Stimulated activated naive CD8-positive, alpha-beta T cell treated with anti-CD3 and anti-CD28 coated beads, Interleukin-15, Interleukin-2, amounts not matched to agents 100 ng/mL and 50 ng/mL, for 24 hours (primary cell): ENCODE results near the gene TRMO.
A peak's percentile ranks its signal among the peaks of the same experiment; 100 is the strongest.

ENCODE experiments used
- H3K27ac Mint-ChIP-seq: one replicate; pipeline ENCODE4 v1.8.0; 2021; ENCODE audit warnings: mild to moderate bottlenecking, mixed read lengths
- H3K27me3 Mint-ChIP-seq: one replicate; pipeline ENCODE4 v1.8.0; 2021; ENCODE audit warnings: mixed read lengths
- H3K36me3 Mint-ChIP-seq: one replicate; pipeline ENCODE4 v1.8.0; 2021; ENCODE audit warnings: low read depth, mixed read lengths
- H3K4me1 Mint-ChIP-seq: one replicate; pipeline ENCODE4 v1.8.0; 2021; ENCODE audit warnings: low read depth, mixed read lengths
- H3K4me3 Mint-ChIP-seq: one replicate; pipeline ENCODE4 v1.8.0; 2021; ENCODE audit warnings: mild to moderate bottlenecking, mixed read lengths
- H3K9me3 Mint-ChIP-seq: one replicate; pipeline ENCODE4 v1.8.0; 2021; ENCODE audit warnings: mixed read lengths

Gene TRMO

DNA sequence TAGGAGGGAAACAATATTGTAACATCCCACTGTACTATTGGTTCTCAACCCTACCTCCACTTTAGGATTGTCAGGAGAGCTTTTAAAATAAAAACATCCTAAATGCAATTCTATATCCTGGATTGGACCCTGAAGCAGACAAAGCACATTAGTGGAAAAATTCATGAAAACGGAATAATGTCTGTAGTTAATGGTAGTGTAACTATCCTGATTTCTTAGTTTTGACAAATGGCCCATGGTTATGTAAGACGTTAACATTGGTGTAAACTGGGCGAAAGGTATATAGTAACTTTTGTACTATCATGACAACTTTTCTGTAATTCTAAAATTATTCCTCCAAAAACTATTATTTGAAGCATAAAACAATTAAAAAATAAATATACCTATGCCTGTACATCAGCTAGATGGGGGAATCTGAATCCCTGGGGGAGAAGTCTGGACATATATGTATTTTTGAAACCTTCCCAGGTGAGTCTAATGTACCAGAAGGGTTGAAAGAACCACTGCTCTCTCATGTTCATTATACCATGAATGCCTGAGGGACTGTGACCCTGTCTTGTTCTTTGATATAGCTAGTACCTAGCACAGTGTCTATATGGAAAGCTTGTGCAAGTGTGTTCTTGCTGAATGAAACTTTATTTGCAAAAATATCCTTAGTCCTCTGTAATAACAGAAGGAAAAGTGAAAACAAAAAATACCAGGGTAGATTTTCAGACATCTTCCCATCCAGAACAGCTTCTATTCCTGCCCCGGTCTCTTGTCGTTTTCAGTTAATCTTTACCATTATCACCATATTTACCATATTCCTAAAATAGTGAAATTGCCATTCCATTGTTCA is 3.4 kb upstream of the TRMO start:
- peaks cover 9% of the 10 kb centered on the region for H3K36me3 Mint-ChIP-seq
- peaks cover 45% of the 10 kb centered on the region for H3K4me1 Mint-ChIP-seq
- no peaks in the 10 kb centered on the region for H3K9me3 Mint-ChIP-seq
- H3K4me3 Mint-ChIP-seq: no peak overlapping the region
- H3K27me3 Mint-ChIP-seq: peaks cover 5% of the 10 kb centered on the region
- H3K27ac Mint-ChIP-seq: no peak overlapping the region

DNA sequence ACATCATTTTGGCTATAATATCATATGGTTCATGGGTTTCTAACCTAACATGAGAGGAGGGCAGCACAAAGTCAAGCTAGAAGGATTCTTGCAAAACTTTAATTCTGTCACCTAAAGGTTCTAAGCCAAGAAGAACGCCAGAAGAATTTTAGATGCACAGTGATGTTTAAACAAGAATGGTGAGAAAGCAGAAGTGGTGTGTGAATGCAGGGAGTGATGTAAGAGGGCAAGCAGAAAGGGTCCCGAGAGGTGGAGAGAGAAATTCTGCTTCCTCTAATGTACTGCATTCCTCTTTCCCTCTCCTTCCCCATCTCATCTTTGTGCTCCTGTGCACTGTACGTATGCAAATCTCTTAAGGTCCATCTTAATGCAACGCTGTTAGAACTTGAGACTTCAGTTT is 2.1 kb upstream of the TRMO start:
- Mint-ChIP-seq H3K36me3 (peaks cover 9% of the 10 kb centered on the region), H3K4me3 (no peak overlapping the region), H3K27ac (no peak overlapping the region), H3K27me3 (peaks cover 5% of the 10 kb centered on the region), H3K9me3 (no peaks in the 10 kb centered on the region), H3K4me1 (peaks cover 49% of the 10 kb centered on the region)

DNA sequence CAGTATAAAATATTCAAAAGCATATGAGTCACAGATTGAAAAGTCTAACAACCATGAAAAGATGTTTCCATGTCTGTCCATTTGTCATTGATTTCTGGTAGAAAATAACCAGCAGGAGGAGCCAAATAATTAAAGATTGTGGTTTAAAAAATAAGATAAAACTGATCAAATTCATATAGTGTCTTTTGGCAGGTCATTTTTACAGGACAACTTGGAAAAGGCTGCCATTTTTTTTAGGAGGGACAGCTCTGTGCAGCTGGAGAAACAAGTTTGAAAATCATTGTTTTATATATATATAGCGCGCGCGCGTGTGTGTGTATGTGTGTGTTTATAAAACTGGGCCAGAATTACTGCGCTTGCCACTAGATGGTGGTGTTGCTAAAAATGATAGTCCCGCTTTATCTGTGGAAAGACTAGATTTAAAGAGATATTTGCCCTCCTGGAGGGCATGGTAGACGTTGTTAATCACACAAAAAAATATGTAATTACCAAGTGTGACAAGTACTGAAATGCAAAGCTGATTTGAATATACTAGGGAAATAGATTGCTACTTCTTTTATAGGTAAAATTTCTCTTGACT is 1.3 kb upstream of the TRMO start:
- Mint-ChIP-seq H3K36me3 (peaks cover 12% of the 10 kb centered on the region), H3K4me3 (peak overlapping the region; percentile 90), H3K27ac (peak overlapping the region; percentile 99), H3K27me3 (peaks cover 5% of the 10 kb centered on the region), H3K9me3 (no peaks in the 10 kb centered on the region), H3K4me1 (peaks cover 50% of the 10 kb centered on the region)

DNA sequence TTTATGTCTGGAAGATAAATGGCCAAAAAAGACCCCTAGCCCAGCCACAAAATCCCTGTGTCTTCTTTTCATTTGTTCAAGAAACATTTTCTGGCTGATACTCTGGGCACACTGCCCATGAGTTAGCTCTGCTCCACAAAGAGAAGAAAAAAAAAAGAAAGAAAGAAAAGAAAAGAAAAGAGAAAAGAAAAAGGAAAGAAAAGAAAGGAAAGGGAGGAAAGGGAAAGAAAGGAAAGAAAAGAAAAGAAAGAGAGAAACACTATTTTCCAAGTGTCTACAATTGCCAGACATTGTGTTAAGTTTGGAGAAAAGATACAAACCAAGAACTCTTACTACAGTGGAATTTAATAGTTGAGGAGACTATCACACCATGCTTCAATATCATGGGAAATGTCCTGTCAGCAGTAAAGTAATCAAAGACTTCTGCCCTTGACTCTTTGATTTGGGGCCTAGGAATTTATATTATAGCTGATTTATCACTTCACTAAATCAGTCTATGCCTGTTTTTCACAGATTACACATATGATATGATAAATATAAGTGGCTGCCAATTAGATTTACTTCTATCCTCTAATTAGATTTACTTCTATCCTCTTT is 3.0 kb downstream of the TRMO start:
- Mint-ChIP-seq H3K27ac (peak overlapping the region; percentile 99), H3K36me3 (peaks cover 37% of the 10 kb centered on the region), H3K4me1 (peaks cover 68% of the 10 kb centered on the region), H3K27me3 (peaks cover 5% of the 10 kb centered on the region), H3K9me3 (no peaks in the 10 kb centered on the region), H3K4me3 (peak overlapping the region; percentile 79)

DNA sequence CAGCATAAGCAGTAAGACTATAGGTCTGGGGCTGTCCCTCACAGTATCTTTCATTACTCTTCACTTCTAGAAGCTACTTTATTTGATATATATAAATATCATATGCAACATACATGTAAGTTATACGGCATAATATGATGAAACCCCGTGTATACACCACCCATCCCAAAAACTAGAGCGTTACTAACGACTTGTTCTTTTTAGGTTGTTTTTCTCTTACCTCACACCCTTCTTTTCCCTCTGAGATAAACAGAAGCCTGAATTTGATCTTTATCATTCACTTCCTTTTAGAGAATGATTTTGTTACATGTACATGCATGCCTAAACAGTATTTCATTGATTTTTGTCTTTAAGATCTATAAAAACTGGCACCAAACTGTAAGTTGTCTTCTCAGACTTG is 3.7 kb downstream of the TRMO start:
- Mint-ChIP-seq H3K4me1 (peaks cover 61% of the 10 kb centered on the region), H3K36me3 (peaks cover 44% of the 10 kb centered on the region), H3K9me3 (no peaks in the 10 kb centered on the region), H3K27ac (peak overlapping the region; percentile 99), H3K4me3 (peak overlapping the region; percentile 79), H3K27me3 (peaks cover 5% of the 10 kb centered on the region)

DNA sequence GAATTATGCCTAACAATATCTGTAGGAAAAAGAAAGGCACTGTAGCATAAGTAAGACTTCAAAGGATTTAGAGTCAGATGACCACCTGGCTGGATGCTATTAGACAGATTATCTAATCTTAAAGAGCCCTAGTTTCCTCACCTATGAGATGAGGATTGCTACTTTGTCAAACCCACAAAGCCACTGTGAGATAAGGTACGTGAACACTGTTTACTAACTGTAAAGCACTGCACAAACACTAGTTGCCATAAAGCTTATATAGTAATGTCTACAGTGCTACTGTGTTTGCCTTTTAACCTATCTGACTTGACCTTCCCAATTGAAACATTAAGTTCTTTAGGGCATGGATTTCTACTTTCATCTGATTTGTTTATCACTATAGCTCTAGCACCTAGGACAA is 10.3 kb downstream of the TRMO start:
- H3K4me1 Mint-ChIP-seq: peaks cover 43% of the 10 kb centered on the region
- H3K27ac Mint-ChIP-seq: no peak overlapping the region
- H3K4me3 Mint-ChIP-seq: no peak overlapping the region
- H3K27me3 Mint-ChIP-seq: no peaks in the 10 kb centered on the region
- H3K9me3 Mint-ChIP-seq: no peaks in the 10 kb centered on the region
- H3K36me3 Mint-ChIP-seq: peaks cover 80% of the 10 kb centered on the region

DNA sequence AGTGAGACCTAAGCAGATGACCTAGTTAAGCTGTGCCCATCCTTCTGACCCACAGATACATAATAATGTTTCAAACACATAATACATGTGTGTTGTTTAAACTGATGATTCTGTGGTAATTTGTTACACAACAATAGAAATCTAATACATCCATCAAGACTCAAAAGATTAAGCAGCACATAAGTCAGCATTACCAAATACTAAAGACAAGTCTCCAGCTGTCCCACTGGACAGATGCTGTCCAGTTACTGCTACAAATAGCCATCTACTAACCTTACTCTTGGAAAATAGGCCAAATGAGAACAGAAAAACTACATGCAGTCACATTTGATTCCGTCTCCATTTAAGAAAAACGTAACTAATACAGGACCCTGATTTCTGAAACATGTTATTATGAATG is 10.8 kb downstream of the TRMO start:
- peaks cover 45% of the 10 kb centered on the region for H3K4me1 Mint-ChIP-seq
- no peak overlapping the region for H3K27ac Mint-ChIP-seq
- no peak overlapping the region for H3K4me3 Mint-ChIP-seq
- no peaks in the 10 kb centered on the region for H3K9me3 Mint-ChIP-seq
- peaks cover 77% of the 10 kb centered on the region for H3K36me3 Mint-ChIP-seq
- no peaks in the 10 kb centered on the region for H3K27me3 Mint-ChIP-seq

DNA sequence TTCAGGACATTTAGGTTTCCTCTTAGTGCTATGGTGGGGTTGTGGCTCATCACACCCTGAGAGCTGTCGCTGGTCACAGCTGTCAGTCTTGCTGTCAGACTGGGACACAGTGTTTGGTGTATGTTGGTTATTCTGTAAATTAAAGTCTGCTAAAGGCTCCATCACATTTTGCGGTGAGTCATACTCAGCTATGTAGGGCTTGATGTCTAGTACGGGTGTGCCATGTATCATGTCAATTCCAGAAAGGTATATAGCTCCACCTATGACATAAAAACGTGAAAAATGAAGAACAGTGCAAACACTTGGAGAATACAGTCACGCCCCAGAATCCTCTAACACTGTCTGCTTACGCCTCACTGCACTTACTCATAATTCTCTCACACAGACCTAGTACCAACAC is 11.9 kb downstream of the TRMO start:
- Mint-ChIP-seq H3K36me3 (peaks cover 74% of the 10 kb centered on the region), H3K27ac (no peak overlapping the region), H3K4me1 (peaks cover 56% of the 10 kb centered on the region), H3K4me3 (no peak overlapping the region), H3K27me3 (no peaks in the 10 kb centered on the region), H3K9me3 (no peaks in the 10 kb centered on the region)

DNA sequence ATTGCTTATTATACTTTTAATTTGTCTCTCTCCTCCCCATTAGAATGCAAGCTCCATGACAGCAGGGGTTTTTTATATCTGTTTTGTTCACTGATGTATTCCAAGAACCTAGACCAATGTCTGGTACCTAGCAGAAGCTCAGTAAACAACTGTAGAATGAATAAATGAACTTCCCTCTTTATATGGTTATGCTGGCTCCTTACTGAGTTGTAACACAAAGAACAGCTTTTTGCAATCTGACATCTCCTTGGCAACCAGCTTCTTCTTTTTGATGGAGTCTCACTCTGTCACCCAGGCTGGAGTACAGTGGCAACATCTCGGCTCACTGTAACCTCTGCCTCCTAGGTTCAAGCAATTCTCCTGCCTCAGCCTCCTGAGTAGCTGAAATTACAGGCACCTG is 13.6 kb downstream of the TRMO start:
- peaks cover 63% of the 10 kb centered on the region for H3K36me3 Mint-ChIP-seq
- no peaks in the 10 kb centered on the region for H3K27me3 Mint-ChIP-seq
- H3K9me3 Mint-ChIP-seq: no peaks in the 10 kb centered on the region
- no peak overlapping the region for H3K4me3 Mint-ChIP-seq
- no peak overlapping the region for H3K27ac Mint-ChIP-seq
- peaks cover 62% of the 10 kb centered on the region for H3K4me1 Mint-ChIP-seq

DNA sequence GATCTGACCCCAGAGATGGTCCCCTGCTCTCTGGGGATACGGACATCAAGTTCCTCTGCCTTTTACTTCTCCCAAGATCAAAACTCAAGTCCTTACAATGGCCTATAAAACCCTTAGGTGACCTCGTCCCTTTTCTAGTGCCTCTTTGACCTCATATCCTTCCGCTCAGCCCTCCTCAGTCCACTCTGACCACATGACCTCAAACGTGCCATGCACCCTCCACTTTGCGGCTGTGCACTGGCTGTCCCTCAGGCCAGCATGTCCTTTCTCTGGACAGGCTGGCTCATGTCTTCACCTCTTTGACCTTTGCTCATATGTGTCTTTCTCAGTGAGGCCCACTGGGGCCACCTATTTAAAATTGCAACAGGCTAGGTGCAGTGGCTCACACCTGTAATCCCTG is 14.7 kb downstream of the TRMO start:
- H3K27me3 Mint-ChIP-seq: no peaks in the 10 kb centered on the region
- H3K4me3 Mint-ChIP-seq: peak overlapping the region; percentile 6
- H3K4me1 Mint-ChIP-seq: peaks cover 73% of the 10 kb centered on the region
- H3K36me3 Mint-ChIP-seq: peaks cover 57% of the 10 kb centered on the region
- H3K27ac Mint-ChIP-seq: peak overlapping the region; percentile 87
- no peaks in the 10 kb centered on the region for H3K9me3 Mint-ChIP-seq

DNA sequence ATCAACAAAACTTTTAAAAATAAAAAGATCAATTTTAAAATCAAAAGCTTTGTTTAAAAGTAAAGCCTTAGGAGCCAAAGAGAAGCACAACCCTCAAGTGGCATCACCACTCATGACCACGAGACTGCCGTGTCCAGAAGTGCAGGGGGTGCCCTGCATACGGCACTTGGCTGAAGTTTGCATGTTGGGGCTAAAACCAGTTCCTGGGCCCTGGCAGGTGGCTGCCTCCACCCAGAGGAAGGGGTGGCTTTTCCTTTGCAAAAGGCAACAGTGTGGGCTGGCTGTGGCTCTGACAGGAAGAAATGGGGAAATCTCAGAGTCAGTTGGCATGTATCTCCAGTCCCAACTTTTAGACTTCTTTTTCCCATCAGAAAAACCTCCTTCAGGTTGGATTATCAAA is 15.3 kb downstream of the TRMO start:
- Mint-ChIP-seq H3K4me1 (peaks cover 77% of the 10 kb centered on the region), H3K9me3 (no peaks in the 10 kb centered on the region), H3K4me3 (no peak overlapping the region), H3K27me3 (no peaks in the 10 kb centered on the region), H3K36me3 (peaks cover 51% of the 10 kb centered on the region), H3K27ac (peak overlapping the region; percentile 87)

DNA sequence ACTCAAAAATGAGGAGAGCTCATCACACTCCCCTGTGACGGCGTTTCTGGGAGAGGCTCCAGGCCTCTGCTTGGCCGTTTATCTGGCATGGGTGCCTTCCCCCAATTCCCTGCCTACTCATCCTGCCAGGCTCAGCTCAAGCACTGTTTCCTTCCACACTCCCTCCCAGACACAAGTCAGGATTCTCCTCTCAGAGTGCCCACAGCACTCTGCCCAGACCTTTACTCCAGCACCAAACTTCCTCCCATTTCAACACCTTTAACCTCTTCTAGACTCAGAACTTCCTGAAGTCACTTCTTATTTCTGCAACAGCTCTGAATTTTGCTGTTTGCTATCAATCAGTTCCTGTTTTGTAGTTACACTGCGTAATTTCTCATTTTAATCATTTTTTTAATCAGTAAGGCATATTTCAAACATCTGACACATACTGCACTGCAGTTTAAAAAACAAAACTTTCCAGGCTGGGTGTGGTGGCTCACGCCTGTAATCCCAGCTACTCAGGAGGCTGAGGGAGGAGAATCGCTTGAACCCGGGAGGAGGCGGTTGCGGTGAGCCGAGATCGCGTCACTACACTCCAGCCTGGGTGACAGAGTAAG is 16.0 kb downstream of the TRMO start:
- H3K4me3 Mint-ChIP-seq: peak overlapping the region; percentile 66
- H3K36me3 Mint-ChIP-seq: peaks cover 44% of the 10 kb centered on the region
- H3K27me3 Mint-ChIP-seq: no peaks in the 10 kb centered on the region
- peaks cover 84% of the 10 kb centered on the region for H3K4me1 Mint-ChIP-seq
- peak overlapping the region; percentile 87 for H3K27ac Mint-ChIP-seq
- H3K9me3 Mint-ChIP-seq: no peaks in the 10 kb centered on the region

DNA sequence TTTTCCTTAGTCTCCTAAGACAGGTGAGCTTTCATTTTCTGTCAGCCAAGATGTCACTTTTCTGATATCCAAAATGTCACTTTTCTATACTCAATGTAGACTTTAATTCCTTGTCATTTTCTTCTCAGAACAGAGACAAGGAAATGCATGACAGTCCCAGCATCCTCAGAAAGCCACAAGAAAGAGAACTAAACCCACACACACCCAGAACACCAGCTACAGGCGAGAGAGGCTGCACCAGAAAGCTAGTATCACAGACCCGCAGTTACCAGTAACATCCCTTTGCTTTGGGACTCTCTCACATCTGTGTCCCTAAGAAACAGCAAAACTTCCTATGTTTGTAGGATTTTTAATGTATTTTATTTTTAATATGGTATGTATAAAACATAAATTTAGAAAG is 17.1 kb downstream of the TRMO start:
- Mint-ChIP-seq H3K4me1 (peaks cover 82% of the 10 kb centered on the region), H3K36me3 (peaks cover 34% of the 10 kb centered on the region), H3K27ac (peak overlapping the region; percentile 61), H3K9me3 (no peaks in the 10 kb centered on the region), H3K27me3 (no peaks in the 10 kb centered on the region), H3K4me3 (peak overlapping the region; percentile 73)

DNA sequence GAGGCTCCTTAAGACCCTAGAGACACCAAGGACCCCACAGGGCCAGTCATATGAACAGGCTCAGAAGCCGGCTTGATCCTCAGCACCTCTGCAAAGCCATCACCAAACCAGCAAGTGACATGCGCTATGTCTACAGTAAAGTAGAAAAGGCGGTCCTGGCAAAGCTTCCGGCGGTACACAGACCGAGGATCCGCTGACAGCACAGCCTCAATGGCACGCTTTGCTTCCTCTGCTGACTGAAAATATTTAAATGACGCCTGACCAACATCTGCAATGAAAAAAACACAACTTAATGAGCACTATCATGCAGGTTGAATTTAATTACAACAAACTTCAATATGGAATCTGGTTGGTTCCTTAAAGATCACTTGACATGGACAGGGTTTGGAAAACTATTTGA is 17.6 kb downstream of the TRMO start:
- H3K9me3 Mint-ChIP-seq: no peaks in the 10 kb centered on the region
- H3K27ac Mint-ChIP-seq: peak overlapping the region; percentile 61
- peaks cover 77% of the 10 kb centered on the region for H3K4me1 Mint-ChIP-seq

DNA sequence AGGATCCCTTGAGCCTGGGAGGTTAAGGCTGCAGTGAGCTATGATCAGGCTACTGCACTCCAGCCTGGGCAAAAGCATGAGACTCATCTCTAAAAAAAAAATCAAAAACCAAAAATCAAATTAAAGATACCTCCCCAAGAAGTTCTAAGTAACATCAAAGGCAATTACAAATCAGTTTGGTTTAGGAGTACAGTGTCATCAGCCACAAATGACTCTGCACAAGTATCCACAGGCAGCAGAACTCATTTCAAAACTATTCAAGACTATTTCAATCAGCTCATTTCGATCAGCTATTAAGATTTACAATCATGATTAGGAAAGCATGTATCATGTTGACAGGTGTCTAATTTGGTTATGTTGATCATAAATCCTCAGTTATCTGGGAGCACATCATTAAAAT is 19.1 kb downstream of the TRMO start:
- no peaks in the 10 kb centered on the region for H3K9me3 Mint-ChIP-seq
- no peaks in the 10 kb centered on the region for H3K27me3 Mint-ChIP-seq
- peaks cover 69% of the 10 kb centered on the region for H3K4me1 Mint-ChIP-seq
- peaks cover 20% of the 10 kb centered on the region for H3K36me3 Mint-ChIP-seq
- H3K27ac Mint-ChIP-seq: peak overlapping the region; percentile 63
- H3K4me3 Mint-ChIP-seq: no peak overlapping the region

More for the DNA sequence above, 17.6 kb downstream of the TRMO start:
- Mint-ChIP-seq H3K4me3 (peak overlapping the region; percentile 73), H3K36me3 (peaks cover 29% of the 10 kb centered on the region), H3K27me3 (no peaks in the 10 kb centered on the region)
